Panc1 (cell line): Measurements from ENCODE around the gene ADGRE1.

ENCODE experiments used
- CTCF ChIP-seq: fragments of 450-650 bp; IDR thresholded peaks from 2 replicates; pipeline ENCODE4 v1.5.1; 2017; ENCODE audit warnings: mild to moderate bottlenecking
- POLR2AphosphoS5 ChIP-seq: IDR thresholded peaks from 2 replicates; pipeline ENCODE4 v1.6.1; 2012; ENCODE audit warnings: mild to moderate bottlenecking, low read depth, low read length, moderate library complexity
- SIN3A ChIP-seq: IDR thresholded peaks from 2 replicates; pipeline ENCODE4 v1.6.1; 2012; ENCODE audit warnings: low read depth, mild to moderate bottlenecking, low read length, moderate library complexity, borderline replicate concordance; ENCODE audit not compliant: insufficient read depth
- TCF7L2 ChIP-seq: IDR thresholded peaks from 2 replicates; pipeline ENCODE4 v1.6.1; 2011; ENCODE audit warnings: mild to moderate bottlenecking, low read depth, low read length, inconsistent platforms
- TF ChIP-seq, protein P1 (sequence below), 2 experiments: IDR thresholded peaks; 2 replicates each; pipeline ENCODE4 v1.6.1; 2011 to 2012; ENCODE audit warnings: low read depth in 2 of 2, control low read depth in 1 of 2, low read length in 1 of 2, mild to moderate bottlenecking in 1 of 2, moderate library complexity in 1 of 2; ENCODE audit not compliant: insufficient read depth in 1 of 2

GRCh38 chr19:6848986-6849385, 38.4 kb upstream of the ADGRE1 start:
- TF ChIP-seq, protein P1, sequence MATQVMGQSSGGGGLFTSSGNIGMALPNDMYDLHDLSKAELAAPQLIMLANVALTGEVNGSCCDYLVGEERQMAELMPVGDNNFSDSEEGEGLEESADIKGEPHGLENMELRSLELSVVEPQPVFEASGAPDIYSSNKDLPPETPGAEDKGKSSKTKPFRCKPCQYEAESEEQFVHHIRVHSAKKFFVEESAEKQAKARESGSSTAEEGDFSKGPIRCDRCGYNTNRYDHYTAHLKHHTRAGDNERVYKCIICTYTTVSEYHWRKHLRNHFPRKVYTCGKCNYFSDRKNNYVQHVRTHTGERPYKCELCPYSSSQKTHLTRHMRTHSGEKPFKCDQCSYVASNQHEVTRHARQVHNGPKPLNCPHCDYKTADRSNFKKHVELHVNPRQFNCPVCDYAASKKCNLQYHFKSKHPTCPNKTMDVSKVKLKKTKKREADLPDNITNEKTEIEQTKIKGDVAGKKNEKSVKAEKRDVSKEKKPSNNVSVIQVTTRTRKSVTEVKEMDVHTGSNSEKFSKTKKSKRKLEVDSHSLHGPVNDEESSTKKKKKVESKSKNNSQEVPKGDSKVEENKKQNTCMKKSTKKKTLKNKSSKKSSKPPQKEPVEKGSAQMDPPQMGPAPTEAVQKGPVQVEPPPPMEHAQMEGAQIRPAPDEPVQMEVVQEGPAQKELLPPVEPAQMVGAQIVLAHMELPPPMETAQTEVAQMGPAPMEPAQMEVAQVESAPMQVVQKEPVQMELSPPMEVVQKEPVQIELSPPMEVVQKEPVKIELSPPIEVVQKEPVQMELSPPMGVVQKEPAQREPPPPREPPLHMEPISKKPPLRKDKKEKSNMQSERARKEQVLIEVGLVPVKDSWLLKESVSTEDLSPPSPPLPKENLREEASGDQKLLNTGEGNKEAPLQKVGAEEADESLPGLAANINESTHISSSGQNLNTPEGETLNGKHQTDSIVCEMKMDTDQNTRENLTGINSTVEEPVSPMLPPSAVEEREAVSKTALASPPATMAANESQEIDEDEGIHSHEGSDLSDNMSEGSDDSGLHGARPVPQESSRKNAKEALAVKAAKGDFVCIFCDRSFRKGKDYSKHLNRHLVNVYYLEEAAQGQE (IDR thresholded peaks at IDR 0.05; ENCODE audit: insufficient read depth in 1 of 2, low read depth in 2 of 2, low read length in 1 of 2): no peak
- TF ChIP-seq CTCF (no peak), POLR2AphosphoS5 (no peak), SIN3A (no peak), TCF7L2 (no peak)
